Pericardium fibroblast (primary cell): ENCODE measurements around the gene RASL12. TPM values are rescaled to one million over a fixed set of nuclear protein-coding genes. Genes with fewer than 3 reads are reported as not detected.

Experiments used
- total RNA-seq: library from RNA; depleted of rRNA; stranded (reverse); fragments of >200 nt; gene quantifications from 2 replicates; pipeline ENCODE4 v1.2.3, GENCODE V29; 2015

RASL12 gene
- 2.2 and 4.7 TPM in 2 replicates for total RNA-seq

DNA sequence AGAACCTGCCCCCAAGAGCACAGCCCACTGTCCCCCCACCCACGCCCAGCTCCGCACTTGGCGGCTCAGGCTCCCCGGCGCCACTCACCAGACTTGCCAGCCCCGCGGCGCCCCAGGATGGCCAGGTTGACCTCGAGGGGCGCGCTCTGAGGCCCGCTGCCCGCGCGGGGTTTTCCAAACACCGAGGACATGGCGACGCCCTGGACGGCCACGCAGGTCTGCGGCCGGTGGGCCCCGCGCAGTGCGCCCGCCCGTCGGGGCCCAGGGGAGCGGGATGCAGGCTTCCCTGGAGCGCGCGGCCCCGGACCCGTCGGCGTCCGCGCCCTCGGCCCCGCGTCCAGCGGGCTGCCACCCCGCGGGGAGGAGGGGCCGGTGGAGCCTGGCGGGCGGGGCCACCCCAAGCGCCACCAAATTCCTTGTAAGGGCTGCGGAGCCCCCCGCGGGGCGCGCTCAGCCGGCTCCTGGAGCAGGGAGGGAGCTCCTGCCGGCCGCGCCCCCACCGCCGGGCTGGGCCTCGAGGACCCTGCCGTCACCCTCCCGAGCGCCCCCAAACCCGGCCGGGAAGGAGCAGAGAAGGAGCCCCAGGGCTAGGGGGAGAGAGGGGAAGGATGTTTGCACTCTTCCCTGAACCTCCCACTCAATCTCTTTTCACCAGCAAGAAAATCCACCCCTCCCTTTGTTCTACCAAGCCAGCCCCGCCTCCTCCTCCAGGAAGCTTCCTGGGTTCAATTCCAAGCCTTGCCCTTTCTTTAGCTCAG lies at the start of gene RASL12:
Gene RASL12, minus strand, starts transcription at position 347 of the 758 bp plus-strand sequence. Its CDS starts 156 bp downstream, at position 191.

DNA sequence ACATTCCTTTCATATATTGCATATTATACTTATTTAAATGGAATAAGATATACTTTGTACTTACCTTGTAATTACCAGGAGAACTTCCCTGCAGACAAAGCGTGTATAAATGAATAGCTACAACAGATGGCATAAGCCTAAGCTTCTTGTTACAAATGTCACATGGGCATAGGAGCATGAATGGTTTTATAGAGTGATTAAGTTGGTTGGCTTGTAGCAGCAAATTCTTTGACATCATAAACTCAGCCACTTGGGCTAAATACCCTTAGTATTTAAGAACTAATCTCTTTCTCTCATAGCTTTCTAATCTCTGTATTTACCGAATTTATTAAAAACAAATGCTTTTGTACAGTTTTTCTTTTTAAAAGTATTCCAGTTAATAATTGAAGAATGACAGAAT lies 47.3 kb upstream of the RASL12 start, which contains the start of gene UBAP1L:
Gene UBAP1L, minus strand, starts transcription at position 115 of the 400 bp plus-strand sequence. CDS start 8,985 bp downstream, outside the sequence.

DNA sequence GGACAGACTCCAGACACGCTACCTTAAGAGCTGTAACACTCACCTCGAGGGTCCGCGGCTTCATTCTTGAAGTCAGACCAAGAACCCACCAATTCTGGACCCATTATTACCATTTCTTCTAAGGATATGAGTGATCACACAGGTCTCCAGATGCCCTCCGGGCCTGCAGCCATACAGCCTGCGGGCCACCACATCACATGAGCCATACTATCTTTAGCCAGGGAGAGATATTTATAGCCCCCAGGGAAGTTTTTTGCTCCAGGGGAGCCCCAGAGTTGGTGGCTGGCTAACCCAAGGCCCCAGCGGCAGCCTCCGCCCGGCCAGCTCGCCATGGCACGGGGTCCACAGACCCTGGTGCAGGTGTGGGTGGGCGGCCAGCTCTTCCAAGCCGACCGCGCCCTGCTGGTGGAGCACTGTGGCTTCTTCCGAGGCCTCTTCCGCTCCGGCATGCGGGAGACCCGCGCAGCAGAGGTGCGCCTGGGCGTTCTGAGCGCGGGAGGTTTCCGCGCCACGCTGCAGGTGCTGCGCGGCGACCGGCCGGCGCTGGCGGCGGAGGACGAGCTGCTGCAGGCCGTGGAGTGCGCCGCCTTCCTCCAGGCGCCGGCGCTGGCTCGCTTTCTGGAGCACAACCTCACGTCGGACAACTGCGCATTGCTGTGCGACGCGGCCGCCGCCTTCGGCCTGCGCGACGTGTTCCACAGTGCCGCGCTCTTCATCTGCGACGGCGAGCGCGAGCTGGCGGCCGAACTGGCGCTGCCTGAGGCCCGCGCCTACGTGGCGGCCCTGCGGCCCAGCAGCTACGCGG lies 8.9 kb upstream of the RASL12 start, which contains the start of gene KBTBD13:
Gene KBTBD13, plus strand, starts transcription at position 261 of the 805 bp plus-strand sequence. Its CDS starts 70 bp downstream, at position 331.

DNA sequence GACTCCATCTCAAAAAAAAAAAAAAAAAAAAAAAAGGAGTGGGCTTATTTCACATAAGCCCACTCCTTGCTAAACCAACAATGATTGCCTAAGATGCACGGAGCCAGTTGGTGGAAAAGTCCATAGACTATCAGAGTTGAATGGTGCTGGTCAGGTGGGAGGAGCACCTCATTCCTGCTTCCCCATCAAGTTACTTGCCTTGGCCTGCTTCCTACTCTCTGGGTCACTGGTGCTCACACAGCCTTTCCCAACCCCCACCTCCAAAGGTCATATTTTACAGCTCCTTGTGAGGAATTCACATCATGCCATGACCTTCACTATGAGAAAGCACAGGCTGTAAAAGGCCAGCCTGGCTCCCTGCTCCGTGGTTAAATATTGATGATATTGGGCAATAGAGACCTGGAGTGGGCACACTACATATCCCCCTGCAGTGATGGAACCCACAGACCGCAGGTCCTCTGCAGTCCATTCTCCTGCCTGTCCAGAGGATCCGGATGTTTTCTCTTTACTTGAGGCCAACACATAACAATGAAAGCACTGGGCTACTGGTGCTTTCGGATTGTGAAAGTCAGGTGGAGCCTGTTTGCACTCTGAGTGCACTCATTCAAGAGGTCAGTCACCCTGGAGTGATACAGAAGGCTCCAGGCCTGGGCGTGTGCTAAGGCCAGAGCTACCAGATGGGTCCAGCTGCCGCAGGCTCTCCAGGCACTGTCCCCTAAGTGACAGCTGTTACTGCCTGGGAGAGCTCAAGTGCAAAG lies 22.9 kb downstream of the RASL12 start, which contains the start of gene SLC51B:
Gene SLC51B, plus strand, starts transcription at position 664 of the 758 bp plus-strand sequence. CDS start 4,618 bp downstream, outside the sequence.

DNA sequence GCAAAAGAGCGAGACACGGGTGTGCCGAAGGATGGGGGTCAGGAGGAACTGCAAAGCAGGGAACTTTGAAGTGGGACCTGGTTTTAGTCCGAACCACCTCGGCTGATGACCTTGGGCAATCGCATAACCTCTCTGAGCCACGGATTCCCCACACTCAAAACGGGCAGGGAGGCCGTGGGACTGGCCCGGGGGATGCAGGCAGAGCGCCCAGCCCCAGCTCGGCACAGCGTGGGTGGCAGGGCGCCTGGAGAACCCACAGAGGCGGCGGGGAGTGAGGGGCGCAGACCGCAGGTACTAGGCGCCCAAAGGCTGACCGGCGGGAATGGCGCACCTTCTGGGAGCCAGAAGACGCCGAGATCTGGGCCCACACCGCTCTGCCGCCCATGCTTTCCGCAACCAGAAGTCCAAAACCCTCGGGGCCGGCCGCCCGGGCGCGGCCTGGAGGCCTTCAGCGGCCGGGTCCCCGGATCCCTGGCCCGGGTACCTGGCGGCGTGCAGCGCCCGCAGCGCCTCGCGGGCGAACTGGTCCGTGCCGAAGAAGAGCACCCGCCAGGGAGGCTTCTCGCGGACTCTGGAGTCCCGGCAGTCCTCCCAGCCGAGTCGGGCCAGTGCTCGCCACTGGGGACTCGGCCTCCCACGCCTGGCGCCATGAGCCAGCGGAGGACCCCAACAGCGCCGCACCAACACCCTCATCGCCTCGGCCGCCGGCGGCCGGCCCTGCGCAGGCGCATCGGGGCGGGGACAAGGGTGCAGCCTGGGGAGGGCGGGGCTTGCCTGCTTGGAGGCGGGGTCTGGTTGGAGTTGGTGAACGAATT lies 38.7 kb downstream of the RASL12 start, which contains the start of gene MTFMT:
Gene MTFMT, minus strand, starts transcription at position 719 of the 815 bp plus-strand sequence. Its CDS starts 26 bp downstream, at position 693.

Other genes starting within 250 kb of the RASL12 start
- 4.5 and 5.0 TPM in 2 replicates for gene PIF1, start 242.3 kb downstream of the RASL12 start, total RNA-seq
- gene PLEKHO2, start 226.1 kb downstream of the RASL12 start, total RNA-seq = 46.1 and 56.9 TPM in 2 replicates
- gene ANKDD1A, start 156.1 kb downstream of the RASL12 start, total RNA-seq = 2.0 and 11.7 TPM in 2 replicates
- 86.4 and 95.7 TPM in 2 replicates for gene SPG21, start 78.1 kb downstream of the RASL12 start, total RNA-seq
- 17.2 and 26.0 TPM in 2 replicates for gene MTFMT, start 38.4 kb downstream of the RASL12 start, total RNA-seq
- gene SLC51B, start 22.6 kb downstream of the RASL12 start, total RNA-seq = not detected in 2 replicates
- gene KBTBD13, start 8.8 kb upstream of the RASL12 start, total RNA-seq = not detected in 2 replicates
- gene UBAP1L, start 47.2 kb upstream of the RASL12 start, total RNA-seq = 0.34 and 0.35 TPM in 2 replicates
- gene PDCD7, start 65.8 kb upstream of the RASL12 start, total RNA-seq = 20.2 and 20.8 TPM in 2 replicates
- 20.2 and 31.9 TPM in 2 replicates for gene CLPX, start 117.4 kb upstream of the RASL12 start, total RNA-seq
- gene CILP, start 143.5 kb upstream of the RASL12 start, total RNA-seq = 0.93 and 2.8 TPM in 2 replicates
- gene PARP16, start 218.9 kb upstream of the RASL12 start, total RNA-seq = 5.2 and 7.8 TPM in 2 replicates
- not detected in 2 replicates for gene RNU5A-1, start 228.1 kb upstream of the RASL12 start, total RNA-seq
- gene RNU5B-1, start 236.7 kb upstream of the RASL12 start, total RNA-seq = not detected in 2 replicates